DND-41 (cell line): ENCODE measurements around the gene LHPP.

Experiments used
- CTCF ChIP-seq: IDR thresholded peaks from 2 replicates; pipeline ENCODE4 v1.5.1; 2012; ENCODE audit warnings: borderline replicate concordance, low read length, moderate library complexity, mild to moderate bottlenecking; ENCODE audit not compliant: poor library complexity, severe bottlenecking; ENCODE audit errors: extremely low read depth
- EZH2 ChIP-seq: IDR thresholded peaks from 3 replicates; pipeline ENCODE4 v1.6.1; 2012; ENCODE audit warnings: borderline replicate concordance, low read depth, mild to moderate bottlenecking, moderate library complexity, low read length, inconsistent platforms; ENCODE audit not compliant: severe bottlenecking

- TF ChIP-seq CTCF, result no peak
- TF ChIP-seq EZH2, result no peak
Observed at GRCh38 chr10:124573726-124574455, 112.3 kb downstream of the LHPP start.
